ENCODE results near the gene SIGMAR1.

SIGMAR1 gene

GRCh38 chr9:34600908-34601307 lies 36.7 kb downstream of the SIGMAR1 start:
- DNase-seq = no peak

GRCh38 chr9:34599546-34599945 lies 38.0 kb downstream of the SIGMAR1 start:
- DNase-seq = no peak

GRCh38 chr9:34594177-34594576 lies 43.4 kb downstream of the SIGMAR1 start:
- no peak for DNase-seq

GRCh38 chr9:34592895-34593601 lies 44.5 kb downstream of the SIGMAR1 start:
- DNase-seq = no peak

- DNase-seq = no peak
These were observed 45.4 kb downstream of the SIGMAR1 start for GRCh38 chr9:34591917-34592866.

- DNase-seq = peak; percentile 93
These were observed 46.2 kb downstream of the SIGMAR1 start for GRCh38 chr9:34591248-34591916.

GRCh38 chr9:34590381-34591247 lies 47.0 kb downstream of the SIGMAR1 start:
- DNase-seq = peak; percentile 64

- DNase-seq = peak; percentile 63
These were observed 47.8 kb downstream of the SIGMAR1 start, which contains the start of gene CNTFR for GRCh38 chr9:34589636-34590380. Gene CNTFR, minus strand, starts transcription at chr9:34589724. Its CDS starts 20,743 bp downstream, at chr9:34568981.

- no peak for DNase-seq
These were observed 48.6 kb downstream of the SIGMAR1 start for GRCh38 chr9:34588671-34589635.

- no peak for DNase-seq
These were observed 50.3 kb downstream of the SIGMAR1 start for GRCh38 chr9:34587271-34587670.

- no peak for DNase-seq
These were observed 51.5 kb downstream of the SIGMAR1 start for GRCh38 chr9:34585946-34586669.

GRCh38 chr9:34584970-34585369 lies 52.6 kb downstream of the SIGMAR1 start:
- DNase-seq = no peak

All from activated CD8-positive, alpha-beta memory T cell treated with anti-CD3 and anti-CD28 coated beads, Interleukin-2, amount 50 U/mL, for 48 hours (primary cell).